ENCODE data around the gene PLEKHG3.

PLEKHG3 gene

GRCh38 chr14:64671591-64671990 lies 32.6 kb upstream of the PLEKHG3 start:
- Histone ChIP-seq H3K4me2 (ENCODE audit: low read depth, low read length) (no peak overlapping the region), H3F3A (ENCODE audit: insufficient read depth, low read length) (no peaks in the 10 kb centered on the region), H3K36me3 (replicated peaks; ENCODE audit: insufficient read depth, low read length) (no peaks in the 10 kb centered on the region), H3K9ac (ENCODE audit: low read length) (no peak overlapping the region), H3K9me3 (replicated peaks; ENCODE audit: insufficient read depth, low read length) (no peaks in the 10 kb centered on the region), H4K20me1 (ENCODE audit: insufficient read depth, low read length) (no peaks in the 10 kb centered on the region), H3K9me2 (replicated peaks; ENCODE audit: insufficient read depth, low read length) (no peaks in the 10 kb centered on the region), H3K4me3 (ENCODE audit: low read length) (no peak overlapping the region), H3K27me3 (replicated peaks; ENCODE audit: insufficient read depth, low read length) (no peaks in the 10 kb centered on the region), H3K79me2 (ENCODE audit: low read length) (no peaks in the 10 kb centered on the region), H3K4me1 (ENCODE audit: low read length) (no peaks in the 10 kb centered on the region), H2AFZ (ENCODE audit: low read length) (no peak overlapping the region), H3K27ac (ENCODE audit: low read length) (no peak overlapping the region)
- DNase-seq, result peak; percentile 35
- TF ChIP-seq EZH2 (optimal IDR thresholded peaks at IDR 0.05; ENCODE audit: low read depth, low read length), result no peak
- TF ChIP-seq CTCF (IDR thresholded peaks at IDR 0.05; ENCODE audit: low read length), result peak; percentile 52

- H2AFZ ChIP-seq (ENCODE audit: low read length), result no peak overlapping the region
- no peak for TF ChIP-seq EZH2phosphoT487 (IDR thresholded peaks at IDR 0.05; ENCODE audit: low read length)
- no peaks in the 10 kb centered on the region for H3K79me2 ChIP-seq (ENCODE audit: low read length)
- H3K4me1 ChIP-seq (ENCODE audit: low read length), result no peaks in the 10 kb centered on the region
- no peak overlapping the region for H3K4me2 ChIP-seq (ENCODE audit: low read depth, low read length)
- no peaks in the 10 kb centered on the region for H3F3A ChIP-seq (ENCODE audit: insufficient read depth, low read length)
- H3K27ac ChIP-seq (ENCODE audit: low read length), result no peak overlapping the region
- no peaks in the 10 kb centered on the region for H3K36me3 ChIP-seq (replicated peaks; ENCODE audit: insufficient read depth, low read length)
- DNase-seq, result no peak
- no peaks in the 10 kb centered on the region for H3K27me3 ChIP-seq (replicated peaks; ENCODE audit: insufficient read depth, low read length)
- H3K4me3 ChIP-seq (ENCODE audit: low read length), result no peak overlapping the region
- H3K9me3 ChIP-seq (replicated peaks; ENCODE audit: insufficient read depth, low read length), result no peaks in the 10 kb centered on the region
- H3K9ac ChIP-seq (ENCODE audit: low read length), result no peak overlapping the region
- H3K9me2 ChIP-seq (replicated peaks; ENCODE audit: insufficient read depth, low read length), result no peaks in the 10 kb centered on the region
- H4K20me1 ChIP-seq (ENCODE audit: insufficient read depth, low read length), result no peaks in the 10 kb centered on the region
Measured at GRCh38 chr14:64673316-64673715, 30.9 kb upstream of the PLEKHG3 start.

- TF ChIP-seq EZH2phosphoT487 (IDR thresholded peaks at IDR 0.05; ENCODE audit: low read length), result no peak
- TF ChIP-seq CTCF (IDR thresholded peaks at IDR 0.05; ENCODE audit: low read length), result no peak
- TF ChIP-seq EZH2 (optimal IDR thresholded peaks at IDR 0.05; ENCODE audit: low read depth, low read length), result no peak
- Histone ChIP-seq H4K20me1 (ENCODE audit: insufficient read depth, low read length) (no peaks in the 10 kb centered on the region), H3K4me2 (ENCODE audit: low read depth, low read length) (no peak overlapping the region), H3K4me3 (ENCODE audit: low read length) (no peak overlapping the region), H3K36me3 (replicated peaks; ENCODE audit: insufficient read depth, low read length) (no peaks in the 10 kb centered on the region), H3K27ac (ENCODE audit: low read length) (no peak overlapping the region), H3K79me2 (ENCODE audit: low read length) (no peaks in the 10 kb centered on the region), H3K9me2 (replicated peaks; ENCODE audit: insufficient read depth, low read length) (no peaks in the 10 kb centered on the region), H3K9ac (ENCODE audit: low read length) (no peak overlapping the region), H2AFZ (ENCODE audit: low read length) (no peak overlapping the region), H3K27me3 (replicated peaks; ENCODE audit: insufficient read depth, low read length) (no peaks in the 10 kb centered on the region), H3F3A (ENCODE audit: insufficient read depth, low read length) (no peaks in the 10 kb centered on the region), H3K9me3 (replicated peaks; ENCODE audit: insufficient read depth, low read length) (no peaks in the 10 kb centered on the region), H3K4me1 (ENCODE audit: low read length) (no peaks in the 10 kb centered on the region)
- DNase-seq, result no peak
Measured at GRCh38 chr14:64673748-64674147, 30.5 kb upstream of the PLEKHG3 start.

GRCh38 chr14:64674829-64675228 lies 29.4 kb upstream of the PLEKHG3 start:
- Histone ChIP-seq H3K9ac (ENCODE audit: low read length) (no peak overlapping the region), H2AFZ (ENCODE audit: low read length) (no peak overlapping the region), H3K36me3 (replicated peaks; ENCODE audit: insufficient read depth, low read length) (no peaks in the 10 kb centered on the region), H3K27me3 (replicated peaks; ENCODE audit: insufficient read depth, low read length) (no peaks in the 10 kb centered on the region), H3K9me3 (replicated peaks; ENCODE audit: insufficient read depth, low read length) (no peaks in the 10 kb centered on the region), H3K9me2 (replicated peaks; ENCODE audit: insufficient read depth, low read length) (no peaks in the 10 kb centered on the region), H3K4me3 (ENCODE audit: low read length) (no peak overlapping the region), H3K27ac (ENCODE audit: low read length) (no peak overlapping the region), H4K20me1 (ENCODE audit: insufficient read depth, low read length) (no peaks in the 10 kb centered on the region), H3K4me2 (ENCODE audit: low read depth, low read length) (no peak overlapping the region), H3F3A (ENCODE audit: insufficient read depth, low read length) (no peaks in the 10 kb centered on the region), H3K4me1 (ENCODE audit: low read length) (no peaks in the 10 kb centered on the region), H3K79me2 (ENCODE audit: low read length) (no peaks in the 10 kb centered on the region)
- DNase-seq, result no peak
- TF ChIP-seq EZH2 (optimal IDR thresholded peaks at IDR 0.05; ENCODE audit: low read depth, low read length), result no peak
- TF ChIP-seq CTCF (IDR thresholded peaks at IDR 0.05; ENCODE audit: low read length), result no peak
- no peak for TF ChIP-seq EZH2phosphoT487 (IDR thresholded peaks at IDR 0.05; ENCODE audit: low read length)

All from MM.1S (cell line).